ENCODE data around the gene CCDC74B.
"Not testable (repeated sequence)": the region's sequence is repeated elsewhere in the genome, so short reads cannot be mapped to it uniquely, and the experiment has no call there.

- TF ChIP-seq EZH2 (IDR thresholded peaks at IDR 0.05); POLR2AphosphoS5 (IDR thresholded peaks at IDR 0.05; ENCODE audit: borderline replicate concordance, low read depth, low read length); FOXP2 (optimal IDR thresholded peaks at IDR 0.05; ENCODE audit: control extremely low read depth, extremely low read length, insufficient read depth): not testable (repeated sequence)
Measured at GRCh38 chr2:130102597-130103363, 42.1 kb downstream of the CCDC74B start.
